Keratinocyte (primary cell): ENCODE results near the gene SYT2. TPM values are rescaled to one million over a fixed set of nuclear protein-coding genes. Genes with fewer than 3 reads are reported as not detected.

Source experiments
- DNase-seq: peaks from one replicate; pipeline ENCODE4 v3.0.0-alpha.2; 2011; ENCODE audit warnings: low read depth, missing footprints, low spot score
- FAIRE-seq: peaks from 2 replicates; lab custom pipeline; 2011; peaks lifted over from hg19 to GRCh38; lab: Jason Lieb, UNC
- H2AFZ ChIP-seq: 2 replicates; pipeline ENCODE4 v1.6.0; 2012; ENCODE audit warnings: low read length, control low read depth, inconsistent platforms; ENCODE audit not compliant: control insufficient read depth
- H3K27ac ChIP-seq: 2 replicates; pipeline ENCODE4 v1.5.1; 2011; ENCODE audit warnings: low read length; ENCODE audit not compliant: control insufficient read depth, insufficient read depth
- H3K27me3 ChIP-seq: 3 replicates; pipeline ENCODE4 v1.6.0; 2011; ENCODE audit warnings: low read length; ENCODE audit not compliant: control insufficient read depth, insufficient read depth; ENCODE audit errors: extremely low read depth
- H3K36me3 ChIP-seq, 2 experiments: 2 replicates in 1 of 2; 3 replicates in 1 of 2; pipeline ENCODE4 v1.5.1; 2011; ENCODE audit warnings: low read length in 2 of 2, mild to moderate bottlenecking in 1 of 2; ENCODE audit not compliant: control insufficient read depth in 2 of 2, insufficient read depth in 2 of 2; ENCODE audit errors: extremely low read depth in 1 of 2
- H3K4me1 ChIP-seq: 3 replicates; pipeline ENCODE4 v1.5.1; 2011; ENCODE audit warnings: low read length; ENCODE audit not compliant: control insufficient read depth, insufficient read depth; ENCODE audit errors: extremely low read depth
- H3K4me2 ChIP-seq: 3 replicates; pipeline ENCODE4 v1.6.0; 2011; ENCODE audit warnings: low read depth, low read length; ENCODE audit not compliant: control insufficient read depth, insufficient read depth; ENCODE audit errors: extremely low read depth
- H3K4me3 ChIP-seq, 3 experiments: fragments of 200-600 bp in 1 of 3; sonication (generic) in 1 of 3; 2 replicates in 2 of 3; 3 replicates in 1 of 3; pipeline ENCODE4 v1.5.1; 2011 to 2016; ENCODE audit warnings: low read length in 3 of 3, mild to moderate bottlenecking in 3 of 3, control low read depth in 2 of 3, inconsistent platforms in 1 of 3, low read depth in 1 of 3, mixed read lengths in 1 of 3, mixed run types in 1 of 3, moderate library complexity in 1 of 3; ENCODE audit not compliant: control insufficient read depth in 2 of 3, insufficient read depth in 2 of 3; ENCODE audit errors: extremely low read depth in 1 of 3
- H3K79me2 ChIP-seq: 2 replicates; pipeline ENCODE4 v1.6.0; 2012; ENCODE audit warnings: low read length; ENCODE audit not compliant: control insufficient read depth, insufficient read depth
- H3K9ac ChIP-seq: 3 replicates; pipeline ENCODE4 v1.6.0; 2011; ENCODE audit warnings: low read length; ENCODE audit not compliant: control insufficient read depth, insufficient read depth; ENCODE audit errors: extremely low read depth
- H3K9me1 ChIP-seq: 3 replicates; pipeline ENCODE4 v1.6.0; 2011; ENCODE audit warnings: low read length; ENCODE audit not compliant: control insufficient read depth, insufficient read depth; ENCODE audit errors: extremely low read depth
- H3K9me3 ChIP-seq: 2 replicates; pipeline ENCODE4 v1.5.1; 2012; ENCODE audit warnings: low read depth, low read length; ENCODE audit not compliant: control insufficient read depth
- H4K20me1 ChIP-seq: 3 replicates; pipeline ENCODE4 v1.6.0; 2011; ENCODE audit warnings: low read length; ENCODE audit not compliant: control insufficient read depth, insufficient read depth; ENCODE audit errors: extremely low read depth
- CTCF ChIP-seq, 3 experiments: IDR thresholded peaks in 1 of 3; conservative IDR thresholded peaks in 1 of 3; optimal IDR thresholded peaks in 1 of 3; 2 replicates in 2 of 3; 3 replicates in 1 of 3; pipeline versions ENCODE3 to v1.5.1; 2011; ENCODE audit warnings: low read length in 3 of 3, mild to moderate bottlenecking in 3 of 3, moderate library complexity in 2 of 3, control low read depth in 1 of 3, inconsistent platforms in 1 of 3; ENCODE audit not compliant: insufficient read depth in 2 of 3; ENCODE audit errors: extremely low read depth in 1 of 3
- EZH2 ChIP-seq: IDR thresholded peaks from one replicate; pipeline ENCODE4 v1.6.1; 2012; ENCODE audit warnings: inconsistent platforms, mild to moderate bottlenecking, low read length, moderate library complexity
- dilution Hi-C: fragments of 300-500 bp; cut with MboI; formaldehyde crosslinking; loops from one replicate; pipeline ENCODE4 v1.7.0; 2020; ENCODE audit warnings: low sequenced_read_pairs; ENCODE audit not compliant: extremely low pct_ligation_motif_present
- polyA plus RNA-seq, 5 experiments: library from polyadenylated mRNA; depleted of rRNA in 3 of 5; stranded (reverse) in 3 of 5; stranded (forward) in 1 of 5; unstranded in 1 of 5; fragments of >200 nt; gene quantifications; 1 replicate in 1 of 5; 2 replicates in 3 of 5; 3 replicates in 1 of 5; pipeline versions ENCODE4 v1.2.1 to v1.2.3, GENCODE V29; 2011 to 2012; ENCODE audit warnings: missing spikeins in 2 of 5, low read depth in 1 of 5, low replicate concordance in 1 of 5

The SYT2 gene
- polyA plus RNA-seq, 1 donor (not counting 4 experiments of a cell fraction or from before 2014, with no cell fraction given), result not detected

GRCh38 chr1:202600432-202601041 is 109.7 kb downstream of the SYT2 start:
- H2AFZ ChIP-seq, result peak overlapping the region; percentile 15
- H3K4me1 ChIP-seq, result peaks cover 5% of the 10 kb centered on the region
- no peak overlapping the region for H3K9ac ChIP-seq
- no peaks in the 10 kb centered on the region for H3K36me3 ChIP-seq
- no peaks in the 10 kb centered on the region for H3K9me3 ChIP-seq
- H3K4me3 ChIP-seq, result no peak overlapping the region
- H3K27me3 ChIP-seq, result no peaks in the 10 kb centered on the region
- FAIRE-seq (no peak), DNase-seq (no peak)
- TF ChIP-seq CTCF (optimal IDR thresholded peaks at IDR 0.05 in 1 of 3, IDR thresholded peaks at IDR 0.05 in 1 of 3, conservative IDR thresholded peaks at IDR 0.05 in 1 of 3; ENCODE audit: extremely low read depth in 1 of 3, insufficient read depth in 2 of 3, low read length in 3 of 3) (no peak), EZH2 (no peak)
- H3K4me2 ChIP-seq, result no peak overlapping the region
- dilution Hi-C loops, result no loop called here
- no peaks in the 10 kb centered on the region for H3K9me1 ChIP-seq
- H3K79me2 ChIP-seq, result no peaks in the 10 kb centered on the region
- H3K27ac ChIP-seq, result no peak overlapping the region
- no peaks in the 10 kb centered on the region for H4K20me1 ChIP-seq

- peaks cover 5% of the 10 kb centered on the region for H3K4me1 ChIP-seq
- no peak overlapping the region for H3K4me2 ChIP-seq
- H3K4me3 ChIP-seq, result no peak overlapping the region
- peak overlapping the region; percentile 47 for H2AFZ ChIP-seq
- H4K20me1 ChIP-seq, result no peaks in the 10 kb centered on the region
- no peaks in the 10 kb centered on the region for H3K9me1 ChIP-seq
- H3K9ac ChIP-seq, result no peak overlapping the region
- TF ChIP-seq EZH2, result no peak
- peak; percentile 90 to 97 (median 94) for TF ChIP-seq CTCF (optimal IDR thresholded peaks at IDR 0.05 in 1 of 3, IDR thresholded peaks at IDR 0.05 in 1 of 3, conservative IDR thresholded peaks at IDR 0.05 in 1 of 3; ENCODE audit: extremely low read depth in 1 of 3, insufficient read depth in 2 of 3, low read length in 3 of 3)
- no peak overlapping the region for H3K27ac ChIP-seq
- peak; percentile 95 for FAIRE-seq
- peak; percentile 53 for DNase-seq
- dilution Hi-C loops, result no loop called here
- no peaks in the 10 kb centered on the region for H3K79me2 ChIP-seq
- no peaks in the 10 kb centered on the region for H3K9me3 ChIP-seq
- no peaks in the 10 kb centered on the region for H3K36me3 ChIP-seq
- no peaks in the 10 kb centered on the region for H3K27me3 ChIP-seq
These were observed 110.4 kb downstream of the SYT2 start for GRCh38 chr1:202599669-202600431.
